BLaER1 treated with 17β-estradiol and CSF1 and Interleukin-3, amounts not matched to agents 10 nM and 100 nM (cell line): ENCODE measurements around the gene PROZ.

ENCODE experiments used
- H3K27ac ChIP-seq, 11 experiments: shearing (Covaris generic); formaldehyde crosslinking; 2 replicates each; pipeline ENCODE4 v1.8.1; 2022
- H3K27me3 ChIP-seq, 11 experiments: shearing (Covaris generic); formaldehyde crosslinking; 2 replicates each; pipeline ENCODE4 v1.8.1; 2022
- H3K36me3 ChIP-seq, 11 experiments: shearing (Covaris generic); formaldehyde crosslinking; 2 replicates each; pipeline ENCODE4 v1.8.1; 2022
- H3K4me1 ChIP-seq, 10 experiments: shearing (Covaris generic); formaldehyde crosslinking; 2 replicates each; pipeline ENCODE4 v1.8.1; 2022
- H3K4me2 ChIP-seq, 11 experiments: shearing (Covaris generic); formaldehyde crosslinking; 2 replicates each; pipeline ENCODE4 v1.8.1; 2022
- H3K4me3 ChIP-seq, 10 experiments: shearing (Covaris generic); formaldehyde crosslinking; 2 replicates each; pipeline ENCODE4 v1.8.1; 2022
- H3K9ac ChIP-seq, 11 experiments: shearing (Covaris generic); formaldehyde crosslinking; 2 replicates each; pipeline ENCODE4 v1.8.1; 2022
- H3K9me3 ChIP-seq, 11 experiments: shearing (Covaris generic); formaldehyde crosslinking; replicated peaks in 1 of 11; 2 replicates each; pipeline ENCODE4 v1.8.1; 2022
- H4K20me1 ChIP-seq, 11 experiments: shearing (Covaris generic); formaldehyde crosslinking; 2 replicates each; pipeline ENCODE4 v1.8.1; 2022
- Cebpa-rat ChIP-seq, 11 experiments: shearing (Covaris generic); IDR thresholded peaks; 2 replicates each; pipeline ENCODE4 v1.8.1; 2022

Gene PROZ

DNA sequence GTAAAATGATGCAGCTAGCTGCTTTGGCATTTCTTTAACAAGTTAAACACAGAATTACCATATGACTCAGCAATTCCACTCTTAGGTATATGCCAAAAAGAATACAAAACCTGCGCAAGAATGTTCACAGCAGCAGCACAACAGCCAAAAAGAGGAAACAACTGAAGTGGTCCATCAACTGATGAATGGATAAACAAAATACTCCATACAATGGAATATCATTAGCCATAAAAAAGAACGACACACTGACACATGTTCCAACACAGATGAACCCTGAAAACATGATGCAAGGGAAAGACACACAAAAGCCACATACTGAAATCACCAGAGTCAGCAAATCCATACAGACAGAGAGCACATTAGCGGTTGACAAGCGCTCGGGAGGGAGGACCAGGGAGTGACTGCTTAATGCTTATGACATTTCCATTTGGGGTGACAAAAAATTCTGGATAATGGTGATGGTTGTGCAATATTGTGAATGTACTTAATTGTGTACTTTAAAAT lies 47.0 kb downstream of the PROZ start:
- Histone ChIP-seq H4K20me1 (peaks cover 44 to 73% (median 63%) of the 10 kb centered on the region in 11 experiments), H3K9ac (no peak overlapping the region), H3K36me3 (peaks cover 16 to 53% (median 46%) of the 10 kb centered on the region in 11 experiments; a peak in 21 of 22 replicates), H3K4me1 (peaks cover 38 to 60% (median 46%) of the 10 kb centered on the region in 10 experiments), H3K4me3 (no peak overlapping the region), H3K27me3 (no peaks in the 10 kb centered on the region), H3K4me2 (peak overlapping the region in 6 of 11 experiments; percentile 85 to 96 (median 91); a peak in 5 of 22 replicates), H3K9me3 (no peaks in the 10 kb centered on the region), H3K27ac (no peak overlapping the region)
- 0 out of 22 replicates have a peak, but pooled peaks of 1 of the 11 experiments have one; percentile 16 for TF ChIP-seq Cebpa-rat (IDR thresholded peaks at IDR 0.05)

DNA sequence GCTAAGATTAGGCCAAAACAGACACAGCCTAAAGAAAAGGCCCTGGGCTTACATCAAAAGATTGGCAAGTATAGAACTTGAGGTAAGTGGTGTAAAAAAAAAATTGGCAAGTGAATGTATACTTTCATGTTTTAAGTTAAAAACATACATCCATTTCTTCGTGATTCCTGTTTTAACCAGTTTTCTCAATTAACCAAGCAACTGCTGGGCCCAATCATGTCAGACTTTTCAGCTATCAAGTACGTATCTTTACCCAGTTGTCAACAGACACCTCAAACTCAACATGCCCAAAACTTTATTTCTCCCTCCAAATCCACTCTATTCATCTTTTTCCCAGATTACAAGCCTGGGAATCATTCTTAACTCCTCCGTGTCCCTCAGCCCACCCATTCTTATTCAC lies 49.0 kb downstream of the PROZ start:
- peaks cover 45 to 74% (median 65%) of the 10 kb centered on the region in 11 experiments for H4K20me1 ChIP-seq

DNA sequence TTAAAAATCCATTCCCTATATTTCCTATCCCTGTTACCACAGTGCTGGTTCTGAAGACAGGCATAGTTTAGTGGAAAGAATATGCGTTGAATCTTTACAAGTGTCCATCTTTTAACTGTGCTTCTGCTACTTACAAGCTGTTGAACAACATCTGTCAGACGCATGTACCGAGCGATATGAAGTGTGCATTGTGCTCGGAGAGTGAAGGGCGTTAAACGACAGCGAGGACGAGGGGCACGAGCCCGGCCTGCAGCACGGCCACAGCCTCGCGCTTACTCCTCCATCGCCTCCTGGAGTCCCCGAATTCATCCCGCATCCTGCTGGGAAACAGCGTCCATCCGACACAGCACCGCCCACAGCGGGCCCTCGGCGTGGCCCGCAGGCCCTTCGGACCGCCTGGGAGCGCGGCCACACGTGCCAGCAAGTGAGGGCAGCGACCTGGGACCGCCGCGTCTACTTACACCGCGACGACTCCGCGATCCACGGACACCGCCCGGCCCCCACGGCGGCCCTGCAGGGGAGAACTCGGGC lies 49.5 kb downstream of the PROZ start:
- no peaks in the 10 kb centered on the region for H3K27me3 ChIP-seq
- H3K27ac ChIP-seq: peak overlapping the region; percentile 96 to 99 (median 98)
- H3K4me3 ChIP-seq: peak overlapping the region; percentile 76 to 92 (median 86)
- no peak for TF ChIP-seq Cebpa-rat (IDR thresholded peaks at IDR 0.05)
- peaks cover 49 to 72% (median 65%) of the 10 kb centered on the region in 10 experiments for H3K4me1 ChIP-seq
- peaks cover 31 to 62% (median 58%) of the 10 kb centered on the region in 11 experiments for H3K36me3 ChIP-seq
- 0 out of 22 replicates have a peak, but pooled peaks cover 0 to 3% (median 0%) of the 10 kb centered on the region in 11 experiments for H3K9me3 ChIP-seq
- H3K4me2 ChIP-seq: peak overlapping the region; percentile 85 to 96 (median 93)
- peak overlapping the region; percentile 95 to 99 (median 98) for H3K9ac ChIP-seq
- H4K20me1 ChIP-seq: peaks cover 47 to 74% (median 65%) of the 10 kb centered on the region in 11 experiments

More for the DNA sequence above, 49.0 kb downstream of the PROZ start:
- 0 out of 22 replicates have a peak, but pooled peaks cover 0 to 3% (median 0%) of the 10 kb centered on the region in 11 experiments for H3K9me3 ChIP-seq
- peak overlapping the region in 10 of 11 experiments; percentile 96 to 99 (median 98); a peak in 20 of 22 replicates for H3K27ac ChIP-seq
- H3K9ac ChIP-seq: peak overlapping the region; percentile 95 to 99 (median 98)
- no peak for TF ChIP-seq Cebpa-rat (IDR thresholded peaks at IDR 0.05)
- no peaks in the 10 kb centered on the region for H3K27me3 ChIP-seq
- peak overlapping the region; percentile 85 to 96 (median 93) for H3K4me2 ChIP-seq
- H3K36me3 ChIP-seq: peaks cover 27 to 62% (median 55%) of the 10 kb centered on the region in 11 experiments
- H3K4me3 ChIP-seq: peak overlapping the region; percentile 76 to 92 (median 86)
- H3K4me1 ChIP-seq: peaks cover 50 to 72% (median 62%) of the 10 kb centered on the region in 10 experiments

DNA sequence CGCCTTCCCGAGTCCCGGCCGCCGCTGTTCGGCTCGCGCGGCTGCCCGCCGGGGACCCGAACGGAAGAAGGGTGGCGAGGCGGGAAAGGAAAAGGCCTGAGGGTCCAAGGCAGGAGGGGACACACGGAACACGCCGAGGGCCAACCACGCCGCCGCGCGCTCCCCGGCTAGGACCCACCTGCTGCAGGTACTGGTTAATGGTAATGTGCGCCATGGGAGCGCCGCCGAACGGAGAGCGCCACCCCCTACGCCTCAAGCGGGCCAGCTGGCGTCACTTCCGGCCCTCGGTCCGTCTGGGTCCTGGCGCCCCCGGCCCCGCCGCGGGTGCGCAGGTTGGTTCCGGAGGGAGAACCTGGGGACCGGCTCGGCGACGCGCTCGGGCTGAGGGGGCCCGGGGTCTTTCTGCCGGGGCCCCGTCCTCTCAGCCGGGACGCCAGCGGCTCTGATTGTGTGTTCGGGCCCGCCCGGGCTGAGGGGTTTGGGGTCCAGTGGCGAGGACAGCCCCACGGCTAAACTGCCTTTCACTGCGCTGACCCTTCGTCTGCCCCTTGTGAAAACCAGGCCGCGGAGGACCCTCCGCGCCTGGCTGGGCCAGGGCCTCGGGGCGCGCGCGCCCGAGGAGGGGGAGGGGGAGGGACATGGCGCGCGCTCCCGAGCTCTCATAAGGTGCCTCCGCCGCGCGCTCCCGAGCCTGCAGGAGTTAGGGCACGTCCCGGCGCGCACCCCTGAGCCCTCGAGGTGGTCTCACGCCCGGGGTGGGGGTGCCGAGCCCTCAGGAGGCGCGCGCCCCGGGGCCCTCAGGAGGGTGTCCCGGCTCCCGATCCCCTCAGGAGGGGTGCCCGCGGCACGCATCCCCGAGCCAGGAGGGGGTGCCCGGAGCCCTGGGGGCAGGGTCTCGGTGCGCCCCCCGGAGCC lies 50.2 kb downstream of the PROZ start, which contains the start of gene PCID2:
Gene PCID2, minus strand, starts transcription at position 249 of the 915 bp plus-strand sequence. Its CDS starts 35 bp downstream, at position 214.
- Histone ChIP-seq H3K27ac (peak within 1 kb of the TSS; percentile 96 to 99 (median 98)), H3K9me3 (0 out of 22 replicates have a peak, but pooled peaks cover 0 to 3% (median 0%) of the 10 kb centered on the region in 11 experiments), H4K20me1 (peaks cover 47 to 74% (median 65%) of the 10 kb centered on the region in 11 experiments; a peak in 21 of 22 replicates), H3K4me3 (peak within 1 kb of the TSS; percentile 76 to 92 (median 86)), H3K4me1 (peaks cover 42 to 72% (median 59%) of the 10 kb centered on the region in 10 experiments), H3K36me3 (peaks cover 35 to 64% (median 58%) of the 10 kb centered on the region in 11 experiments), H3K4me2 (peak within 1 kb of the TSS; percentile 85 to 96 (median 93)), H3K9ac (peak within 1 kb of the TSS; percentile 95 to 99 (median 98)), H3K27me3 (no peaks in the 10 kb centered on the region)
- no peak for TF ChIP-seq Cebpa-rat (IDR thresholded peaks at IDR 0.05)

DNA sequence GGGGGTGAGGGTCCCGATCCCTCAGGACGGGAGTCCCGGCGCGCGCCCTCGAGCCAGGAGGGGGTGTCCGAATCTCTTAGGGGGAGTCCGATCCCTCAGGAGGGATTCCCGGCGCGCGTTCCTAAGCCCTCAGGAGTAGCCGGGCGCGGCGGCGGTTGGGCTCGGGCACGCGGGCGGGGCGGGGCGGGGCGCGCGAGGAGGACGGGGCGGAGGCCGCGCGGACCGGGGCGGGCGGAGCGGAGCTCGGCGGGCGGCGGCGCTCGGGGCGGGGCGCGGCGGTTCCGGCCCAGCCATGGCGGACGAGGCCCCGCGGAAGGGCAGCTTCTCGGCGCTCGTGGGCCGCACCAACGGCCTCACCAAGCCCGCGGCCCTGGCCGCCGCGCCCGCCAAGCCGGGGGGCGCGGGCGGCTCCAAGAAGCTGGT lies 50.9 kb downstream of the PROZ start, which contains the start of gene CUL4A:
Gene CUL4A, plus strand, starts transcription at position 278 of the 423 bp plus-strand sequence. Its CDS starts 15 bp downstream, at position 293.
- Histone ChIP-seq H3K36me3 (peaks cover 33 to 64% (median 57%) of the 10 kb centered on the region in 11 experiments), H3K27me3 (no peaks in the 10 kb centered on the region), H3K9me3 (0 out of 22 replicates have a peak, but pooled peaks cover 0 to 3% (median 0%) of the 10 kb centered on the region in 11 experiments), H3K9ac (peak within 1 kb of the TSS; percentile 95 to 99 (median 98)), H4K20me1 (peaks cover 47 to 74% (median 65%) of the 10 kb centered on the region in 11 experiments), H3K4me2 (peak within 1 kb of the TSS; percentile 85 to 96 (median 93)), H3K4me1 (peaks cover 35 to 72% (median 52%) of the 10 kb centered on the region in 10 experiments), H3K4me3 (peak within 1 kb of the TSS; percentile 76 to 92 (median 86)), H3K27ac (peak within 1 kb of the TSS; percentile 96 to 99 (median 98))
- no peak for TF ChIP-seq Cebpa-rat (IDR thresholded peaks at IDR 0.05)

DNA sequence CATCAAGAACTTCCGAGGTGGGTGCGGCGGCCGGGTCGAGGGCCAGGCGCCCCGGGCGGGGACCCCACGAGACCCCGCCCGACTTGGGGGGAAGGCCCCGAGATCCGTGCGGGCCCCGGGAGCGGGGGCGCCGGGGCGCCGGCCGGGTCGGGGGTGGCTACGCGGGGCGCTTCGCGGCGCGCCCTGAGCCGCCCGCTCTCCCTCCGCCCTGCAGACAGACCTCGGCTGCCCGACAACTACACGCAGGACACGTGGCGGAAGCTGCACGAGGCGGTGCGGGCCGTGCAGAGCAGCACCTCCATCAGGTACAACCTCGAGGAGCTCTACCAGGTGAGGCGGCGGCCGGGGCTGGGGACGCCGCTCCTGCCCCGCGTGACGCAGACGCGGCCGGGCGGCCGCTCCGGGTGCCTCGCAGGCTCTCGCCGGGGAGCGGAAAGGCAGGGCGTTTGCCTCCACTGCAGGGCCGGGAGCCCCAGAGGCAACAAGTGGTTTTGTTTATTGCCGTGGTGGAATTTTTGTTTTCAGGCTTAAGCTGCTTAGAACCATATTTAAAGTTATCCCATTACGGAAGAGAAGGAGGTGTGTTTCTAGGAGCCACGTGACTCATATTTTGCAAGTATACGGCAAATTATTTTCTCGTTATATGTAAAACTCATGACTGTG lies 51.4 kb downstream of the PROZ start:
- Histone ChIP-seq H3K27me3 (no peaks in the 10 kb centered on the region), H3K4me3 (peak overlapping the region; percentile 76 to 92 (median 86)), H4K20me1 (peaks cover 47 to 74% (median 65%) of the 10 kb centered on the region in 11 experiments), H3K9me3 (0 out of 22 replicates have a peak, but pooled peaks cover 0 to 3% (median 0%) of the 10 kb centered on the region in 11 experiments), H3K4me1 (peaks cover 34 to 72% (median 52%) of the 10 kb centered on the region in 10 experiments), H3K36me3 (peaks cover 28 to 64% (median 56%) of the 10 kb centered on the region in 11 experiments), H3K4me2 (peak overlapping the region; percentile 79 to 96 (median 90)), H3K9ac (peak overlapping the region; percentile 95 to 99 (median 98)), H3K27ac (peak overlapping the region; percentile 96 to 99 (median 98))
- TF ChIP-seq Cebpa-rat (IDR thresholded peaks at IDR 0.05): no peak

DNA sequence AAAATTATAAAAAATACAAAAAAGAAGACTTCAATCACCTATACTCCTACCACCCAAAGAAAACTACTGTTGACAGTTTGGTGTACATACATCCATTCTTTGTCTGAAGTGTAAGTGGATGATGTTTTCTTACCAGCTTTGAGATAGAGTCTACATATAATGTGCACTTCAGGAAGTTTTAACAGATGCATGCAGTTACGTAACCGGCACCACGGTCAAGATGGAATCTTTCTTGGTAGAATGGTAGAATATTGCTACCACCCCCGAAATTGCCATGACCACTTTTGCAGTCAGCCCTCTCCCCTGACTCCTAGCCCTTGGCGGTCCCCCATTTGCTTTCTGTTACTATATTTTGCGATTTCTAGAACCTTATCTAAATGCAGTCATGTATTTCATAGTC lies 52.4 kb downstream of the PROZ start:
- peak overlapping the region; percentile 95 to 99 (median 98); a peak in 20 of 22 replicates for H3K9ac ChIP-seq
- peak overlapping the region; percentile 76 to 92 (median 86); a peak in 19 of 20 replicates for H3K4me3 ChIP-seq
- TF ChIP-seq Cebpa-rat (IDR thresholded peaks at IDR 0.05): no peak
- peak overlapping the region in 5 of 11 experiments; percentile 97 to 99 (median 98); a peak in 7 of 22 replicates for H3K27ac ChIP-seq
- no peaks in the 10 kb centered on the region for H3K27me3 ChIP-seq
- H4K20me1 ChIP-seq: peaks cover 49 to 74% (median 67%) of the 10 kb centered on the region in 11 experiments
- H3K4me1 ChIP-seq: peaks cover 34 to 73% (median 52%) of the 10 kb centered on the region in 10 experiments
- H3K9me3 ChIP-seq: 0 out of 22 replicates have a peak, but pooled peaks cover 0 to 3% (median 0%) of the 10 kb centered on the region in 11 experiments
- H3K36me3 ChIP-seq: peaks cover 28 to 55% (median 49%) of the 10 kb centered on the region in 11 experiments
- H3K4me2 ChIP-seq: peak overlapping the region; percentile 79 to 96 (median 90)
